Measurements from ENCODE around the gene TGFA. TPM values are rescaled to one million over a fixed set of nuclear protein-coding genes. Genes with fewer than 3 reads are reported as not detected.

Gene TGFA
- total RNA-seq, 1 donor from 2014 or later, result 1.4 TPM

DNA sequence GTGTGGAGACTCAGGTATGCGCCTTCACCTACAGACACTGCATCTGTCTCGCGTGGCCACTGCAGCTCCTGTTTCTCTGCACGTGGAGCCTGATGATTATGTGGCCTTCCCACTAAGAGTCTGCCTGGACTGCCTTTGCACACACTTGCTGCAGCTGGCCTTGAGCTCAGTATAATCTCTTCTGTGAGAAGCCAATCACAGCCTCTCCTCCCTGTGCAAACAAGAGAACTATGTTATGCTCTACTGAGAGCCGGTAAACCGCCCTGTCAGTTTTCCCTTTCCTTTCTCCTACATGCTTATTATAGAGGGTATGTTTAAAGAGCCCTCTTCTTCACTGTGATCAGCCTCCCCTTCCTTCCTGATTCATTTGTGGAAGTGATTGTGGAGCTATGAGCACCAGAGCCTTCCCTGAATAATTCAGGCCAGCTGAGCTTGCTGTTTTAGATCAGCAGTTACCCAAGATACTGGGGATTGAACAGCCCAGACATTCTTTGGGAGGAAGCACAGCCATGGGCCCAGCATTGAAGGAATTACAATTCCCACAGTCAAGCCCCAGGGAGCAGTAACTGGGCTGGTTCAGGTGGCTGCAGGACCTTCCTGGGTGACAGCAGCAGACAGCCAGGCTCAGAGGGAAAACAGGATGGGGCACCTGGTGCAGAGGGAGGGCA lies 3.7 kb upstream of the TGFA start:
- Histone ChIP-seq H2AFZ (ENCODE audit: low read depth, low read length) (no peak overlapping the region), H3K4me1 (ENCODE audit: insufficient read depth, low read length) (peaks cover 6% of the 10 kb centered on the region), H3K27me3 (ENCODE audit: insufficient read depth, low read length) (peaks cover 27% of the 10 kb centered on the region), H3K79me2 (ENCODE audit: insufficient read depth, low read length) (no peaks in the 10 kb centered on the region), H3K9me3 (ENCODE audit: insufficient read depth, low read depth, low read length) (no peaks in the 10 kb centered on the region), H3K4me2 (ENCODE audit: low read length) (no peak overlapping the region), H3K9ac (ENCODE audit: low read length) (no peak overlapping the region), H3K36me3 (ENCODE audit: insufficient read depth, low read length) (no peaks in the 10 kb centered on the region), H4K20me1 (ENCODE audit: insufficient read depth, low read length) (no peaks in the 10 kb centered on the region), H3K27ac (ENCODE audit: low read depth, low read length) (no peak overlapping the region), H3K4me3 (ENCODE audit: insufficient read depth, low read depth, low read length) (no peak overlapping the region)
- Mint-ChIP-seq H3K27ac (ENCODE audit: unreplicated experiment) (no peak overlapping the region), H3K4me3 (ENCODE audit: unreplicated experiment) (no peak overlapping the region), H3K4me1 (ENCODE audit: low read depth, unreplicated experiment) (peaks cover 17% of the 10 kb centered on the region), H3K27me3 (ENCODE audit: low read depth, unreplicated experiment) (peaks cover 24% of the 10 kb centered on the region), H3K36me3 (ENCODE audit: low read depth, unreplicated experiment) (no peaks in the 10 kb centered on the region), H3K9me3 (ENCODE audit: unreplicated experiment) (no peaks in the 10 kb centered on the region)
- DNase-seq (ENCODE audit: low read depth) (no peak), FAIRE-seq (no peak)
- TF ChIP-seq EZH2 (IDR thresholded peaks at IDR 0.05; ENCODE audit: insufficient read depth, low read length), result no peak
- TF ChIP-seq, protein P1, sequence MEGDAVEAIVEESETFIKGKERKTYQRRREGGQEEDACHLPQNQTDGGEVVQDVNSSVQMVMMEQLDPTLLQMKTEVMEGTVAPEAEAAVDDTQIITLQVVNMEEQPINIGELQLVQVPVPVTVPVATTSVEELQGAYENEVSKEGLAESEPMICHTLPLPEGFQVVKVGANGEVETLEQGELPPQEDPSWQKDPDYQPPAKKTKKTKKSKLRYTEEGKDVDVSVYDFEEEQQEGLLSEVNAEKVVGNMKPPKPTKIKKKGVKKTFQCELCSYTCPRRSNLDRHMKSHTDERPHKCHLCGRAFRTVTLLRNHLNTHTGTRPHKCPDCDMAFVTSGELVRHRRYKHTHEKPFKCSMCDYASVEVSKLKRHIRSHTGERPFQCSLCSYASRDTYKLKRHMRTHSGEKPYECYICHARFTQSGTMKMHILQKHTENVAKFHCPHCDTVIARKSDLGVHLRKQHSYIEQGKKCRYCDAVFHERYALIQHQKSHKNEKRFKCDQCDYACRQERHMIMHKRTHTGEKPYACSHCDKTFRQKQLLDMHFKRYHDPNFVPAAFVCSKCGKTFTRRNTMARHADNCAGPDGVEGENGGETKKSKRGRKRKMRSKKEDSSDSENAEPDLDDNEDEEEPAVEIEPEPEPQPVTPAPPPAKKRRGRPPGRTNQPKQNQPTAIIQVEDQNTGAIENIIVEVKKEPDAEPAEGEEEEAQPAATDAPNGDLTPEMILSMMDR (IDR thresholded peaks at IDR 0.05; ENCODE audit: insufficient read depth, low read depth, low read length), result no peak

DNA sequence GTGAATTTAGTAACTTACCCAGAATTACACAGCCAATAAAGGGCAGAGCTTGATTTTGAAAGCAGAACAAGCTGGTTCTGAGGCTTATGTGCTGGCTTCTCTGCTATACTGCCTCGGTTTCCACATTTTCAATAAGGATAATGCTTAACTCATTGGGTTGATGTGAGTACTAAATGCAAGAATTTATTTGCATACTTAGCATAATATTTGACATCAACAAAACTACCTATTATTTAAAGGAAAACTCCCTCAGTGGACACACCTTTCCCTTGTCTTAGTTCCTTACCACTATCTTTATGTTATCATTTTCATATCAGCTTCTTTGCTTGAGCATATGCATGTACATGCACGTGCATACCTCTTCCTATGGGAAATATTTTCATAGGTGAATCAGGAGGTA lies 3.0 kb upstream of the TGFA start:
- peaks cover 33% of the 10 kb centered on the region for H3K27me3 ChIP-seq (ENCODE audit: insufficient read depth, low read length)
- no peak overlapping the region for H3K4me2 ChIP-seq (ENCODE audit: low read length)
- H3K27ac ChIP-seq (ENCODE audit: low read depth, low read length), result no peak overlapping the region
- H3K79me2 ChIP-seq (ENCODE audit: insufficient read depth, low read length), result no peaks in the 10 kb centered on the region
- H2AFZ ChIP-seq (ENCODE audit: low read depth, low read length), result no peak overlapping the region
- no peaks in the 10 kb centered on the region for H4K20me1 ChIP-seq (ENCODE audit: insufficient read depth, low read length)
- no peaks in the 10 kb centered on the region for H3K36me3 ChIP-seq (ENCODE audit: insufficient read depth, low read length)
- TF ChIP-seq, protein P1 (IDR thresholded peaks at IDR 0.05; ENCODE audit: insufficient read depth, low read depth, low read length), result no peak
- no peak for TF ChIP-seq EZH2 (IDR thresholded peaks at IDR 0.05; ENCODE audit: insufficient read depth, low read length)
- Mint-ChIP-seq H3K27me3 (ENCODE audit: low read depth, unreplicated experiment) (peaks cover 25% of the 10 kb centered on the region), H3K4me3 (ENCODE audit: unreplicated experiment) (no peak overlapping the region), H3K9me3 (ENCODE audit: unreplicated experiment) (no peaks in the 10 kb centered on the region), H3K36me3 (ENCODE audit: low read depth, unreplicated experiment) (no peaks in the 10 kb centered on the region), H3K27ac (ENCODE audit: unreplicated experiment) (no peak overlapping the region), H3K4me1 (ENCODE audit: low read depth, unreplicated experiment) (peaks cover 13% of the 10 kb centered on the region)
- no peak for FAIRE-seq
- no peak overlapping the region for H3K9ac ChIP-seq (ENCODE audit: low read length)
- H3K9me3 ChIP-seq (ENCODE audit: insufficient read depth, low read depth, low read length), result no peaks in the 10 kb centered on the region
- H3K4me3 ChIP-seq (ENCODE audit: insufficient read depth, low read depth, low read length), result no peak overlapping the region
- no peak for DNase-seq (ENCODE audit: low read depth)
- peaks cover 6% of the 10 kb centered on the region for H3K4me1 ChIP-seq (ENCODE audit: insufficient read depth, low read length)

DNA sequence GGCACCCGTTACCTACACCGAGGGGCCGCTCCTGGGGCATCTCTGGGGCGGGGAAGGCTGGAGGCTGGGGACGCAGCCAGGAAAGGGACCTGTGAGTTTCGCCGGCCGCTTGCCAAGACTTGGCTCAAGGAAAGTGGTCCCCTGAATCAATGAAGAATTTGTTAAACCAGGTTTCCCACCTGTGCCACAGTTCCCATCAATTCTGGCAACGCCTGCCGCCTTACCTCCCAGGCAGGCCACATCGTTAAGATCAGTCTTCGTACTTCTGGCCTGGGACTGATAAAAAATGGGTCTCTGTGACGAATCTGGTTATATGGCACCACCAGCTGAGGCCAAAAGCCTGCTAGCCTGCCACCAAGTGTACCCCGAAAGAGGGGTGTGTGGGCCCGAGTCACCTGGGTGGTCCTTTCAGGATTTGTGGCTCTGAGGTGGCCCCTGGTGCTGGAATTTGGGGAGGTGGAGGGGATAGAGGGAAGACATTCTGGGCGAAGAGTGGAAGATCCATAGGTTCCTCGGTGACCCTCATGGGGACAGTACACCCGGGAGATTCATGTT lies 789 bp upstream of the TGFA start:
- H3K4me3 Mint-ChIP-seq (ENCODE audit: unreplicated experiment), result peak overlapping the region; percentile 78
- H3K4me3 ChIP-seq (ENCODE audit: insufficient read depth, low read depth, low read length), result peak overlapping the region; percentile 53
- H3K36me3 ChIP-seq (ENCODE audit: insufficient read depth, low read length), result no peaks in the 10 kb centered on the region
- H3K4me1 ChIP-seq (ENCODE audit: insufficient read depth, low read length), result peaks cover 6% of the 10 kb centered on the region
- peak overlapping the region; percentile 30 for H3K9ac ChIP-seq (ENCODE audit: low read length)
- no peak overlapping the region for H3K27ac ChIP-seq (ENCODE audit: low read depth, low read length)
- no peaks in the 10 kb centered on the region for H3K79me2 ChIP-seq (ENCODE audit: insufficient read depth, low read length)
- H3K9me3 Mint-ChIP-seq (ENCODE audit: unreplicated experiment), result no peaks in the 10 kb centered on the region
- FAIRE-seq (no peak), DNase-seq (ENCODE audit: low read depth) (no peak)
- H3K36me3 Mint-ChIP-seq (ENCODE audit: low read depth, unreplicated experiment), result no peaks in the 10 kb centered on the region
- TF ChIP-seq, protein P1 (IDR thresholded peaks at IDR 0.05; ENCODE audit: insufficient read depth, low read depth, low read length), result no peak
- no peak for TF ChIP-seq EZH2 (IDR thresholded peaks at IDR 0.05; ENCODE audit: insufficient read depth, low read length)
- H3K4me2 ChIP-seq (ENCODE audit: low read length), result peak overlapping the region; percentile 90
- peaks cover 28% of the 10 kb centered on the region for H3K27me3 Mint-ChIP-seq (ENCODE audit: low read depth, unreplicated experiment)
- peak overlapping the region; percentile 58 for H2AFZ ChIP-seq (ENCODE audit: low read depth, low read length)
- no peak overlapping the region for H3K27ac Mint-ChIP-seq (ENCODE audit: unreplicated experiment)
- H3K4me1 Mint-ChIP-seq (ENCODE audit: low read depth, unreplicated experiment), result peaks cover 10% of the 10 kb centered on the region
- no peaks in the 10 kb centered on the region for H3K9me3 ChIP-seq (ENCODE audit: insufficient read depth, low read depth, low read length)
- H3K27me3 ChIP-seq (ENCODE audit: insufficient read depth, low read length), result peaks cover 42% of the 10 kb centered on the region
- H4K20me1 ChIP-seq (ENCODE audit: insufficient read depth, low read length), result no peaks in the 10 kb centered on the region

Data from astrocyte (in vitro differentiated cells and primary cell).